ENCODE measurements around the gene LSAMP.

- TF ChIP-seq CTCF (IDR thresholded peaks at IDR 0.05) (no peak), POLR2A (IDR thresholded peaks at IDR 0.05) (no peak), POLR2AphosphoS5 (IDR thresholded peaks at IDR 0.05) (no peak)
Observed at GRCh38 chr3:116188231-116188785, 257.0 kb downstream of the LSAMP start.
